GM12874 (cell line): ENCODE measurements around the gene TNRC18.

Experiments
- TF ChIP-seq, protein P1 (sequence below): IDR thresholded peaks from 2 replicates; pipeline ENCODE4 v1.5.1; 2011; ENCODE audit warnings: low read depth, mild to moderate bottlenecking, control low read depth, low read length, moderate library complexity; ENCODE audit not compliant: insufficient read depth

The TNRC18 gene

DNA sequence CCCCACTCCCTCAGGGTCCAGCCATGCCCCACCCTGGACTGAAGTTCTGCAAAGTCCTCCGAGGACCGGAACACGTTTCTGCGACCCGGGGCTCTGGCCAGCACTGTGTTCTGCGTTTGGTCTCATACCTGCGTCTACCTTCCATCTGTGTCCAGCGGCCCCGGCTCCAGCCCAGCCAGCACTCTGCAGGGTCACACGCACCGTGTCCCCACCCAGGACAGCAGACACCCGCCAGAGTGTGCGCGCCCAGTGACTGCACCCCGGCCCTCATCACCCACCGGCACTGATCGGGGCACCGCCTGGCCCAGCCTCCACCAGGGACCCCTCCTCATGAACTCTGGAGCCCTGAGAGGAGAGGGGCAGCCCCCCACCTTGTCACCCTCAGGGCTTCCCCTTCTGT is 120.6 kb downstream of the TNRC18 start:
- TF ChIP-seq, protein P1, sequence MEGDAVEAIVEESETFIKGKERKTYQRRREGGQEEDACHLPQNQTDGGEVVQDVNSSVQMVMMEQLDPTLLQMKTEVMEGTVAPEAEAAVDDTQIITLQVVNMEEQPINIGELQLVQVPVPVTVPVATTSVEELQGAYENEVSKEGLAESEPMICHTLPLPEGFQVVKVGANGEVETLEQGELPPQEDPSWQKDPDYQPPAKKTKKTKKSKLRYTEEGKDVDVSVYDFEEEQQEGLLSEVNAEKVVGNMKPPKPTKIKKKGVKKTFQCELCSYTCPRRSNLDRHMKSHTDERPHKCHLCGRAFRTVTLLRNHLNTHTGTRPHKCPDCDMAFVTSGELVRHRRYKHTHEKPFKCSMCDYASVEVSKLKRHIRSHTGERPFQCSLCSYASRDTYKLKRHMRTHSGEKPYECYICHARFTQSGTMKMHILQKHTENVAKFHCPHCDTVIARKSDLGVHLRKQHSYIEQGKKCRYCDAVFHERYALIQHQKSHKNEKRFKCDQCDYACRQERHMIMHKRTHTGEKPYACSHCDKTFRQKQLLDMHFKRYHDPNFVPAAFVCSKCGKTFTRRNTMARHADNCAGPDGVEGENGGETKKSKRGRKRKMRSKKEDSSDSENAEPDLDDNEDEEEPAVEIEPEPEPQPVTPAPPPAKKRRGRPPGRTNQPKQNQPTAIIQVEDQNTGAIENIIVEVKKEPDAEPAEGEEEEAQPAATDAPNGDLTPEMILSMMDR = no peak

DNA sequence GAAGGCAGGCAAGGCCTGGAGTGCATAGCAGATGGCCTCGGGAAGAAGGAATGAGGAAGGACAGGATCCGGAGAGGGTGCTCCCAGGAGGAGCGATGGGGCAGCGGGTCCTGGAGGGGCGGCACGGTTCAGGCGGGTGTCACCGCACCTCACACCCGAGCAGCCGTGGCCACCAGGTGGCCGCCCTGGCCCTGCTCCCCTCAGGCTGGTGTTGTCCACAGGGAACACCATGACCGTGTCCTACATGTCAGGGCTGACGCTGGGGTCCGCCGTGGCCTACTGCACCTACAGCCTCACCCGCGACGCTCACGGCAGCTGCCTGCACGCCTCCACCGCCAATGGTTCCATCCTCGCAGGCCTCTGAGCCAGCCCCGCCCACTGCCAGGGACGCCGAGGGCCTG is 121.1 kb downstream of the TNRC18 start:
- TF ChIP-seq, protein P1 = no peak

DNA sequence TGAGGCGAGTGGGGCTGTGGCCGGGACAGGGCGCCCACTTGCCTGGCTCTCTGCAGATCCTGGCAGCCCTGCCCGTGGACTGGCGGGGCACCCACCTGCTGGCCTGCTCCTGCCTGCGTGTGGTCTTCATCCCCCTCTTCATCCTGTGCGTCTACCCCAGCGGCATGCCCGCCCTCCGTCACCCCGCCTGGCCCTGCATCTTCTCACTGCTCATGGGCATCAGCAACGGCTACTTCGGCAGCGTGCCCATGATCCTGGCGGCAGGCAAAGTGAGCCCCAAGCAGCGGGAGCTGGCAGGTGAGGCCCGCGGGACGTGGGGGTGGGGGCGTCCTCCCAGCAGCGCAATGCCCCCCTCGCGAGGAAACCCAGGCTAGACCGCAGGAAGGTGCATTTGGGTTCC is 123.3 kb downstream of the TNRC18 start:
- TF ChIP-seq, protein P1 = no peak

DNA sequence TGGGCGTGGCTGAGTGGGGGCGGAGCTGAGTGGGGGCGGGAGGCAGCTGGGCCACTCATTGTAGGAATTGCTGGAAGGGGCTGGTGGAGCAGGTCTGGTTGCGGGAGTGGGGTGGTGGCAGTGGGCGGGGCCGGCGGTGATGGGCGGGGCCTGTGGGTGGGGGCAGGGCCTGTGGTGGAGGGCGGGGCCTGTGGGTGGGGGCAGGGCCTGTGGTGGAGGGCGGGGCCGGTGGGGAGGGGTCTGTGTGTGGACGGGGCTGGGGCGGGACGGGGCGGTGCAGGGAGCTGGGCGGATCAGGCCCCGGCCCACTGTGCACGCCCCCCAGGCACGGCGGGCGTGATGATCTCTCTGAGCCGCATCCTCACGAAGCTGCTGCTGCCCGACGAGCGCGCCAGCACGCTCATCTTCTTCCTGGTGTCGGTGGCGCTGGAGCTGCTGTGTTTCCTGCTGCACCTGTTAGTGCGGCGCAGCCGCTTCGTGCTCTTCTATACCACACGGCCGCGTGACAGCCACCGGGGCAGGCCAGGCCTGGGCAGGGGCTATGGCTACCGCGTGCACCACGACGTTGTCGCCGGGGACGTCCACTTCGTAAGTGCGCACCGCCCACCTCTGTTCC is 126.9 kb downstream of the TNRC18 start:
- TF ChIP-seq, protein P1 = no peak

DNA sequence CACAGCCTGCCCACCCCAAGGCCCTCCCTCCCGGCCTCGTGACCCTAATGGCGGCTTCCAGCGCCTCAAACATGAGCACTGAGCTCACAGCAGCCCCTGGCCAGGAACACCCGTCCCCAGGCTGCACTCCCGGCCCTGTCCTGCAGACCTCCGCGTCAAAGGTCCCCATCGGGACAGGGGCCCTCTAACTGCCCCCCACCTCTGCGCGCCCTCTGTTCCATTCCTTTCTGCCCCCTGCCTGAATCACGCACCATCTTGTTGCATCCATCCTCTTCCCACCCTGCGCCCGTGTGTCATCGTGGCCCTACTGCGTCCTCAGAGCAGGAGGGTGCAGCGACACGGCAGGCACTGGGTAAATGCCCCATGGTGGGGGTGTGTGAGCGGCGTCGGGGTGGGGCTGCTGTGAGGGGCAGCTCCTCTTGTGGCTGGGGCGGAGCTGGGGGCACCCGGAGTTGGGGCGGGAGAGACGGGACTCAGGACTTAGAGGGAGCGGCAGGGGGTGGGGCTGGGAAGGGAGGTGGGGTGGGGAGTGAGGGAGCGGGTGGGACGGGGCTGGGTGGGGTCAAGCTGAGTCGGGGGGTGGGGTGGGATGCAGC is 127.5 kb downstream of the TNRC18 start:
- TF ChIP-seq, protein P1 = no peak

DNA sequence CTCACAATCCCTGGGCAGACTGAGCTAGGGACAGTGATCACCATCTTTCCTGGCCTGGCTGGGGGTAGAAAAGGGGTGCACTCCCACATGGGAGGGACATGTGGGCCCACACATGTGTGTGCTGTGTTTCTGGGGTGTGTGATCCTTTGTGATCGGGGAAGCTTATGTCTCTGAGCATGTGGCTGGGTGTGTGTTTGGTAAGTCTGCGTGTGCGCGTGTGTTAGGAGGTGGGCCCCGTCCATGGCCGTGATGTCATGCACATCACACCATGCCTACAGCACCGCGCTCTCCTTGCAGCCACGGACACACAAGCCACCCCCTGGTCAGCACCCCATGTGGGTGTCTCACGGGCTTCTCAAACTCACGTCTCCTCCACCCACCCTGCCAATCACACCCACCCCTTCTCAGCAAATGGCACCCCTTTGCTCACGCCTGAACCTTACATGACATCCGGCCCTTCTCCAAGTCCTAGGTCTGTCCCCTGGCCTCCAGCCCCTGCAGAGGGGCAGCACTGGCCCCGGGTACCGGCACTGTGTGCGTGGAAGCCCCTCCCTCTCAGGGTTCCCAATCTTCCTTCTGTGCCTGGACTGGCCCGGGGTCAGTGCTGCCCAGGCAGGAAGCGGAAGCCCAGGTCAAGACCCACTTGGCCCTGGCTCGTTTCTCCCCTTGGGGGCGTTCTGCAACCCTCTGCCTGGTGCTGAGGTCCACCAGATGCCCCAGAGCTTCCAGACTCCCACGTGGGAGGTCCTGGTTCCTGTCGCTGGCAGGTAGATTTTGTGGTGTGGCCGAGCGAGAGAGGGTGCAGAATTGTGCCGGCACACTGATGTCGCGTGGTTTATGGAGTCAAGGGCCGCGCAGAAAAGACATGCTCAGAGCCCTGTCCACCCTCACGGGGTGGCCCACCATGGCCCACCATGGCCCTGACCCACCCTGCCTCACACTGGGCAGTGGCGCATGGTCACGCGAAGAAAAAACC is 128.3 kb downstream of the TNRC18 start:
- TF ChIP-seq, protein P1 = no peak
